CD1c-positive myeloid dendritic cell (primary cell): ENCODE results near the gene MEIS1.

Experiments used
- DNase-seq: peaks from one replicate; pipeline ENCODE4 v3.0.0-alpha.2; 2016; ENCODE audit errors: extremely low spot score

MEIS1 gene

DNA sequence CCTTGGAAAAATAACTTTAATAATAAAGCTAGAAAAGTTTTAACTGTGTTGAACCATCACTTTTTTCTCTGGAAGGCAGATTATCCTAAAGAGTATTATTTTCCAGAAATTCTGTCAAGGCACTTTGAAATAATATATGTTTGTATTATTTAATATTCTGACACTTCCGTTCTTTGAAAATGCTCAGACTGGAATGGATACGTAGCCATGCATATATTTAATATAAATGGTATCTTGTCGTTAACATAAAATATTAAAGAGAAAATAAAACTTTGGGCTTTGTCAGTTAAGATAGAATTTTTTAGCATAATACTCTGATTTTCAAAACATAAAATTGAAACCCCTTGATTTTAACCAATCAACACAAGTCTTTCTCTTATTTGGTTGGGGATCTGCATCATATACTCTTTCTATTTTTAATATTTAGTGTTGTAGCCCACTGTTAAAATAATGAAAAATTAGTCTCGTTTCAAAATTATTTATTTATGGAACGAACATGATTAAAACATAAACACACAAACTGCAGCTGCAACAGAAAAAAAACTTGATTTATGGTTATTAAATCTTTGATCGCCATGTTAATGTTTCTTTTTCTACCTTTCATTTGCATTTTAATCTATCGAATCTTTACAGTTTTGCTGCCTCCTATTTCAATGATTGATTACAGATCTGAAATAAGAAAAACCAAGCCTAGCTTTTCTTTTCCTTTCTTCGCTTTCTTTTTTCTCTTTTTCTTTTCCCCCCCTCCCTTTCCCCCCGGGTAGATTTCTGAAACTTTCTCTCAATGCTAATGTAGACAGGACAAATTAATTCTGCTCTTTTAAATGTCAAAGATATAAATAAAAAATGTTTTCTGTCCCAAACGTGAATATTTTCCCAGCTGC, 145.5 kb downstream of the MEIS1 start:
- no peak for DNase-seq

DNA sequence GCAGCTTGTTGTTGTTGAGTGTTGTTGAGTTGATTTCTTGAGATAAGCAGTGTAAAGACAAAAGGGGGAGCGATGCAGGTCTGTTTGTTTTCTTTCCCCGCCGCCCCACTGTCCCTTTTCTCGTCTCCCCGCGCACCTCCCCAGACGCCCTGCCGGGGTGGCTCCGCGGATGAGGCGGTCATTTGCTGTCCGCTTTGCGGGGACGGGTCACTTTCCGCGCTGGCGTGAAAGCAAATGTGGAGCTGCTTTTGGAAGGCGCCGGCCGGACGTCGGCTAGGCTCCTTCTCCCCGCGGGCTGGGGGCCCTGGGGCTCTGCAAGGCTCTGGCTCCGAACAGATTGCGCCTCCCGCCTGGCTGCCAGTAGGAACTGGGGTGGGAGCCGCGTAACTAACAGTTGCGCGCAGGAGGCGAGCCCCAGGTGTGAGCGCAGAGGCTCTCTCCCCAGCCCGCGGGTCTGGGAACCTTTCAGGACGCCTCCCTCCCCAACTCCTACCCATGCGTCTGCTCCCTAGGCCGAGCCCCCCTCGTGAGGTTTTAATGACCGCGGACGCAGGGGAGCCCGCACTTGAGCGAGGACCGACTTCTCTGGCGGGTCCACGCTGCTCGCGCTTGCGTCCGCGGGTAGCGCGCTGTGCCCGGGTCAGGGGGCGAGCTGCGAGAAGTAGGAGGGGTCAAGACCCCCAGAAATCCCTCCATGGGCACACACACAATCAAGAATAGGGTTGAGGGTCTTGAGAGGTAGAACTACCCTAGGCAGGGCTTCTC, 146.6 kb downstream of the MEIS1 start:
- no peak for DNase-seq

DNA sequence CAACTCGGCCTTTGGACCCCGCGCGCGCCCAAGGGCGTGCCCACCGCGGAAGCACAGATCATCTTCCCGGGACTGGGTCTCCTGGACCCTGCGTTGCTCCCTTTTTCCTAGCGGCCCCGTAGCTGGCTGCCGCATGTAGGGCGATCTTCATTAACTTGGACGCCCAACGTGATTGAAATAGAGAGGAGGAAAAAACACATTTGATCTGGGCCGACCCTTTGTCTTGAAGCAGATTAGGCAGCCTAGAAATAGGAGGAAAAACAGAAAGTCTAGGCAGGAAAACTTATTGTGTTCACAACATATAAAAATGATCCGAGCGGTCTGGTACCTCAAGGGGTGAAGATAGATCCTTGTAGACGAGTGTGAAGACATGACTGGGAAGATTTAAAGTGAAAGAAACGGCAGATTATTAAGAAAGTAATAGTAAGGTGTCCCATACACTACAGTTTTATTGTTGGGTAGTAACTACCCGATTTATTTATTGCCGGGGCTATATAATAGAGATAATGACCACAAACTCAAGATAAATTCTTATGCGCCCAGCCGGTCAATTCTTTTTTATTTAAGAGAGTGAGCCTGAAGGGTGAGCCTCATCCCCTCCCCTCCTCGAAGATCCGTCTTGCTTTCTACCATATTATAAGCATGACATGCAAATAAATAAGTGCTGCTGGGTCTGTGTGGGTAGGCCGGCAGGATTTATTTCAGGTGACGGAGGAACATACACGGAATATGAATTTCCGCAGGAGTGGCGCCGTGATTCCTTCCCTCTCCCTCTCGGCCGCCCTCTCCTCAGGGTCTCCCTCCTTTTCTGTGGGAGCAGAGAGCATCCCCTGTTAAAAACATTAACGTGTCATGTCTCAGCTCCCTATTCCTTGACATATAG, 147.4 kb downstream of the MEIS1 start:
- DNase-seq = no peak

GRCh38 chr2:66582987-66583880, 148.3 kb downstream of the MEIS1 start:
- no peak for DNase-seq

GRCh38 chr2:66583881-66584280, 149.0 kb downstream of the MEIS1 start:
- DNase-seq = no peak

DNA sequence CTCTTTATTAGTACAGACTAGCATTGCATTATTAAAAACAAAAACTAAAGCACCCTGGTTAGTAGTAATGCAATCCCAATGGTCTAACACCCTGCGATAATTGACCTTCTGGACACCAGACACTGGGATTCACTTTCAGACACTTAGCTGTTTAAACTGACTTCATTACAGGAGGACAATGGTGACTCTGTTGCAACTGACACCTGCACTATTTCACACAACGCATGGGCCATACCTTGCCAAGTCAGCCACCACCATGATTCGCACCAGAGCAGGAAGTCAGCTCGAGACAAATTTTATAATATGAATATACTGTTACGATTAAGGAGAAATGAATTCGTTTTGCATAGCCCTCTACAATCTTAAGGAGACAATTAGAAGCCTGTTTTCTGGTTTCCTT, 150.7 kb downstream of the MEIS1 start:
- DNase-seq = no peak

- DNase-seq = no peak
These were observed 152.3 kb downstream of the MEIS1 start for GRCh38 chr2:66587216-66587615.

GRCh38 chr2:66594001-66594400, 159.1 kb downstream of the MEIS1 start:
- no peak for DNase-seq

DNA sequence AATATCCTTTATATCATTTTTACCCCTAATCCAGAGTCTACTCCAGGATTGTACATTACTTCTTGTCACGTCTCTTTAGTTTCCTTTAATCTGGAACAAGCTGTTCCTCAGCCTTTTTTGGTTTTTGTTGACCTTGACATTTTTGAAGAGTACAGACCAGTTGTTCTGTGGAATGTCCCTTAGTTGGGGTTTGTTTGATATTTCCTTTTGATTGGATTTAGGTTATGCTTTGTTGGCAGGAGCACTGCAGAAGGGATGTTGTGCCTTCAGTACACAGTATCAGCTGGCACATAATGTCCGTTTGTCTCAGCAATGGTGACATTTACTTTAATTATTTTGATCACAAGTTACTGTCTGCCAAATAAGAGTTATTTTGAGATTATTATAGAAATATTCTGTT, 160.6 kb downstream of the MEIS1 start:
- DNase-seq = no peak

DNA sequence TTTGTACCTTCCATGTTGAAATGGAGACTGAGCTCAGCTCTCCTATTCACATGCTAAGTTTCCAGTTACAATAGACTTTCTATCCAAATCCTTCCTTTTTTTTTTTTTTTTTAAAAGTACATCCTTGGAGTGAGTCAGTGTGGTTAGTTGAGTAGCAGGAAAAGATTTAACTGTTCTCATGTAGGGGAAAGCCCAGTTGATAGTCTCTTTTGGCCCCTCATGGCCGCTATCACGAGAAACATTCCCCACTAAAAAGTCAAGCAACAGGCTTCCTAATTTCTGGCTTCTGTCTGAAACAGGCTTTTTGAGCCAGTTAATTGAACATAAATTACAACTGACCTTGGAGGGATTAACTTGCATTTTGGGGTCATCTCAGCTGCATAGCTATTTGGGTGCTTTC, 161.3 kb downstream of the MEIS1 start:
- no peak for DNase-seq

- no peak for DNase-seq
These were observed 166.7 kb downstream of the MEIS1 start for GRCh38 chr2:66601624-66602023.

DNA sequence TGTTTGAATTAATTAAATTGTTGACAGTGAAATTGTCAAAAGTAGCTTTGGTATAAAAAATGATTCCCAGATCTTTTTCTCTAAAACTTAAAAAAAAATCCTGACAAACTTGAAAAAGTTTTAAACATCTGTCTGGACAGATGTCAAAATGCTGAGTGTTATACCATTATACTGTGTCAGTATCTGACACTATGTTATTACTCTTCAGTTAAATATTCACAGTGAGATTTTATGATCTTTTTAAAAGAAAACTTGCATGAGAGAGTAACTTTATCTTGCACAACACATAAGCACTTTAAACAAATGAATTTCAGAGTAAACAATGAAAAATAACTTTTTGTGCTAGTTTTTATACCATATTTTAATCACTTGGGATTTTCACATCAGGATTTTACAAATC, 167.4 kb downstream of the MEIS1 start:
- DNase-seq = no peak

DNA sequence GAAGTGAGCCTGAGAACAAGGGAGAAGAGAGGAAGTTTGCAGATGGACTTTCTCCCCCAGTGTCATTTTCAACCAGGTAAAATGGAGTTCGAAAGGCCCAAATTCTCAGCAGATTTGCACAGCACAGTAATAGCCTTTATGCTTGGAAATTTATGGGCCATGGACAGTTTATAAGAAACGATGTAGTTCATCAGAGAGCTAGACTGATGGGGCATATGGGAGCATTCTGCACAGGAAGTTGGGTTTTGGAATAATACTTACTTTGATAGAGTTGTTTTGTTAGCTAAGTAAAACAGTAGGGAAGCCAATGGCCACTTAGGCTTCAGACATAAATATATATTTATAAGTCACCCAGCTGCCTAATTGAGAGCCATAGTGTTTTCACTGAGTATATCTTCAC, 169.4 kb downstream of the MEIS1 start:
- no peak for DNase-seq

- DNase-seq = no peak
These were observed 170.1 kb downstream of the MEIS1 start for GRCh38 chr2:66604976-66605375.

GRCh38 chr2:66607152-66607551, 172.2 kb downstream of the MEIS1 start:
- no peak for DNase-seq
